Measurements from ENCODE around the gene TTLL8.
"Not testable (repeated sequence)": the region's sequence is repeated elsewhere in the genome, so short reads cannot be mapped to it uniquely, and the experiment has no call there.

The TTLL8 gene

GRCh38 chr22:50089682-50090411 is 31.7 kb upstream of the TTLL8 start, which contains the start of gene MOV10L1:
Gene MOV10L1 (plus strand): TSS chr22:50090006. CDS start chr22:50090089, 83 bp downstream.
- peaks cover 0 to 4% of the 10 kb centered on the region in 2 experiments for H3K4me1 ChIP-seq (ENCODE audit: control insufficient read depth in 1 of 2, insufficient read depth in 1 of 2, low read depth in 1 of 2, low read length in 1 of 2)
- H3K36me3 ChIP-seq = no peaks in the 10 kb centered on the region
- peaks cover 11% of the 10 kb centered on the region for H3K9me3 ChIP-seq
- H3K27ac ChIP-seq = no peak within 1 kb of the TSS
- peak within 1 kb of the TSS in 1 of 2 experiments; percentile 35 for H3K4me3 ChIP-seq (ENCODE audit: low read depth in 1 of 2, low read length in 1 of 2)
- TF ChIP-seq CTCF (IDR thresholded peaks at IDR 0.05) = no peak
- H3K27me3 ChIP-seq = no peaks in the 10 kb centered on the region

- no peak overlapping the region for H3K4me3 ChIP-seq (ENCODE audit: low read depth in 1 of 2, low read length in 1 of 2)
- H3K27ac ChIP-seq = no peak overlapping the region
- no peaks in the 10 kb centered on the region for H3K27me3 ChIP-seq
- H3K9me3 ChIP-seq = peaks cover 11% of the 10 kb centered on the region
- no peaks in the 10 kb centered on the region for H3K36me3 ChIP-seq
- no peak for TF ChIP-seq CTCF (IDR thresholded peaks at IDR 0.05)
- H3K4me1 ChIP-seq (ENCODE audit: control insufficient read depth in 1 of 2, insufficient read depth in 1 of 2, low read depth in 1 of 2, low read length in 1 of 2) = peaks cover 0 to 11% of the 10 kb centered on the region in 2 experiments
Measured at GRCh38 chr22:50089231-50089630, 31.1 kb upstream of the TTLL8 start.

- no peaks in the 10 kb centered on the region for H3K36me3 ChIP-seq
- TF ChIP-seq CTCF (IDR thresholded peaks at IDR 0.05) = no peak
- H3K4me3 ChIP-seq (ENCODE audit: low read depth in 1 of 2, low read length in 1 of 2) = no peak overlapping the region
- H3K27me3 ChIP-seq = no peaks in the 10 kb centered on the region
- H3K4me1 ChIP-seq (ENCODE audit: control insufficient read depth in 1 of 2, insufficient read depth in 1 of 2, low read depth in 1 of 2, low read length in 1 of 2) = peaks cover 0 to 21% of the 10 kb centered on the region in 2 experiments
- H3K27ac ChIP-seq = no peak overlapping the region
- H3K9me3 ChIP-seq = peaks cover 11% of the 10 kb centered on the region
Measured at GRCh38 chr22:50088096-50088495, 30.0 kb upstream of the TTLL8 start.

GRCh38 chr22:50087646-50088045 is 29.5 kb upstream of the TTLL8 start:
- H3K27ac ChIP-seq = no peak overlapping the region
- H3K9me3 ChIP-seq = peaks cover 11% of the 10 kb centered on the region
- H3K4me1 ChIP-seq (ENCODE audit: control insufficient read depth in 1 of 2, insufficient read depth in 1 of 2, low read depth in 1 of 2, low read length in 1 of 2) = peaks cover 0 to 21% of the 10 kb centered on the region in 2 experiments
- no peaks in the 10 kb centered on the region for H3K36me3 ChIP-seq
- no peak overlapping the region for H3K4me3 ChIP-seq (ENCODE audit: low read depth in 1 of 2, low read length in 1 of 2)
- no peaks in the 10 kb centered on the region for H3K27me3 ChIP-seq
- TF ChIP-seq CTCF (IDR thresholded peaks at IDR 0.05) = no peak

GRCh38 chr22:50086975-50087374 is 28.9 kb upstream of the TTLL8 start:
- H3K4me3 ChIP-seq (ENCODE audit: low read depth in 1 of 2, low read length in 1 of 2); H3K27me3 ChIP-seq; H3K27ac ChIP-seq; H3K36me3 ChIP-seq: not testable (repeated sequence)
- Histone ChIP-seq H3K9me3 (peaks cover 11% of the 10 kb centered on the region), H3K4me1 (ENCODE audit: control insufficient read depth in 1 of 2, insufficient read depth in 1 of 2, low read depth in 1 of 2, low read length in 1 of 2) (peaks cover 0 to 21% of the 10 kb centered on the region in 2 experiments)

- Histone ChIP-seq H3K27ac (no peak overlapping the region), H3K27me3 (no peaks in the 10 kb centered on the region), H3K4me3 (ENCODE audit: low read depth in 1 of 2, low read length in 1 of 2) (no peak overlapping the region), H3K9me3 (peaks cover 11% of the 10 kb centered on the region), H3K4me1 (ENCODE audit: control insufficient read depth in 1 of 2, insufficient read depth in 1 of 2, low read depth in 1 of 2, low read length in 1 of 2) (peaks cover 0 to 21% of the 10 kb centered on the region in 2 experiments), H3K36me3 (no peaks in the 10 kb centered on the region)
- TF ChIP-seq CTCF (IDR thresholded peaks at IDR 0.05) = no peak
Measured at GRCh38 chr22:50086526-50086925, 28.4 kb upstream of the TTLL8 start.
